ENCODE data around the gene ZNF766. TPM values are rescaled to one million over a fixed set of nuclear protein-coding genes. Genes with fewer than 3 reads are reported as not detected.

ZNF766 gene
- total RNA-seq = 8.4 and 10.9 TPM in 2 replicates
- 26.5 and 27.9 TPM in 2 replicates for polyA plus RNA-seq

DNA sequence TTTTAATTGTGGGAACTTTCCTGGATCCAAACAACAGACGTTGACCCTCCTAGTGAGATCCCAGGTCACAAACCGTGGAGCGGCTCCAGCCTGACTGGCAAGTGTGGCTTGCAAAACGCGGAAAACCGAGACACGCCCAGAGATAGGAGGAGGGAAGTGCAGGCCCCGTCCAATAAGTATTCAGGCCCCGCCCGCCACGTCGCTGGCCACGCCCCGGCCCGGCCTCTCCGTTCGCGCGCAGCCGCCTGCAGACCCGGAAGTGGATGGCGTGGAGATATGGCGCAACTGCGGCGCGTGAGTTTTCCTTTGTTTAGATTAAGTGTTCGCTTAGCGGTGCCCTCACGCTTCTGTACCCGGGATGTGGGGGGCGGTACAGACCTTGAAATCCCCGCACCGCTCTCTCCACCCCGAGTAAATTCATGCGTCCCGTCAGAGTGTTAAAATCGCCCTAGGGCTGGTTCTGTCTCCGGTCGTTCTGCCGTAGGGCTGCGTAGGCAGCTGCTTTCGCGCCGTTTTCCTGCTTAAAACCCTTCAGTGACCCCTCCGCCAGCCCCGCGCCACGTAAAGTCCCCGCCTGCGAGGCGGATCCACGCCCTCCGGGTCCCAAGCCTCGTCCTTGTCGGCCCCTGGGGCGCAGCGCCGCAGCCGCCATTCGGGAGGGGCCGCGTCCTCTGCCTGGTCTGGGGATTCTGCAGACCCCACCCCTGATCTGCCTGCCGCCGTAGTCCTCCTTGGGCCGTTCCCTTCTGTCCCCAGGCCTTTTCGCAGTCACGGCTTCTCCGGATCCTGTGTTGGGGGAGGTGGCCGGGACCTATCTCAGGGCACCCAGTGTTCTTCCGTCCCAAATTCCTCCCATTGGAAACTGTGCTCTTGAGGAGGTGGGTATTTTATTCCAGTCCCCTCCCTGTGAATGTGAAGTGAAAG is at the start of gene ZNF766:
TSS of gene ZNF766 (plus strand) at position 250 of the 924 bp plus-strand sequence. CDS start at position 277, 27 bp downstream.
- peak; percentile 96 to 97 for DNase-seq (ENCODE audit: low read depth in 1 of 2, low spot score in 1 of 2)
- peak within 1 kb of the TSS; percentile 97 for H3K27ac ChIP-seq
- peak within 1 kb of the TSS; percentile 95 for H3K4me3 ChIP-seq
- H3K9me3 ChIP-seq (ENCODE audit: low read depth) = no peaks in the 10 kb centered on the region
- TF ChIP-seq, protein P1, sequence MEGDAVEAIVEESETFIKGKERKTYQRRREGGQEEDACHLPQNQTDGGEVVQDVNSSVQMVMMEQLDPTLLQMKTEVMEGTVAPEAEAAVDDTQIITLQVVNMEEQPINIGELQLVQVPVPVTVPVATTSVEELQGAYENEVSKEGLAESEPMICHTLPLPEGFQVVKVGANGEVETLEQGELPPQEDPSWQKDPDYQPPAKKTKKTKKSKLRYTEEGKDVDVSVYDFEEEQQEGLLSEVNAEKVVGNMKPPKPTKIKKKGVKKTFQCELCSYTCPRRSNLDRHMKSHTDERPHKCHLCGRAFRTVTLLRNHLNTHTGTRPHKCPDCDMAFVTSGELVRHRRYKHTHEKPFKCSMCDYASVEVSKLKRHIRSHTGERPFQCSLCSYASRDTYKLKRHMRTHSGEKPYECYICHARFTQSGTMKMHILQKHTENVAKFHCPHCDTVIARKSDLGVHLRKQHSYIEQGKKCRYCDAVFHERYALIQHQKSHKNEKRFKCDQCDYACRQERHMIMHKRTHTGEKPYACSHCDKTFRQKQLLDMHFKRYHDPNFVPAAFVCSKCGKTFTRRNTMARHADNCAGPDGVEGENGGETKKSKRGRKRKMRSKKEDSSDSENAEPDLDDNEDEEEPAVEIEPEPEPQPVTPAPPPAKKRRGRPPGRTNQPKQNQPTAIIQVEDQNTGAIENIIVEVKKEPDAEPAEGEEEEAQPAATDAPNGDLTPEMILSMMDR (IDR thresholded peaks at IDR 0.05; ENCODE audit: low read depth, low read length) = no peak
- H3K36me3 ChIP-seq = no peaks in the 10 kb centered on the region
- H3K4me1 ChIP-seq (ENCODE audit: low read depth) = peaks cover 2% of the 10 kb centered on the region
- no peaks in the 10 kb centered on the region for H3K27me3 ChIP-seq

DNA sequence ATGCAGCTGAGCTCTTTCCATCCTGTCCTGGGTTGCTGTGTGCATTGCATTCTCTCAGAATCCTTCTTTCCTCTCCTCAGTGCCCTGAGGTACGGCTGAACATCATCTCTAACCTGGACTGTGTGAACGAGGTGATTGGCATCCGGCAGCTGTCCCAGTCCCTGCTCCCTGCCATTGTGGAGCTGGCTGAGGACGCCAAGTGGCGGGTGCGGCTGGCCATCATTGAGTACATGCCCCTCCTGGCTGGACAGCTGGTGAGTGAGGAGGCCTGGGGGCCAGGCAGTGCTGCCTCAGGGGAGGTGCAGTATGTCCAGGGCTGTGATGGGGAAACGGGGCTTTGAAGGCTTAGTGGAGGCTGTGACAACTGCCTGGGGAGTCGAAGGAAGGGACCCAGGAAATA is 49.8 kb upstream of the ZNF766 start:
- Histone ChIP-seq H3K27ac (no peak overlapping the region), H3K4me3 (no peak overlapping the region), H3K27me3 (no peaks in the 10 kb centered on the region), H3K4me1 (ENCODE audit: low read depth) (no peaks in the 10 kb centered on the region), H3K9me3 (ENCODE audit: low read depth) (no peaks in the 10 kb centered on the region), H3K36me3 (peaks cover 94% of the 10 kb centered on the region)
- TF ChIP-seq, protein P1 (IDR thresholded peaks at IDR 0.05; ENCODE audit: low read depth, low read length) = no peak
- no peak for DNase-seq (ENCODE audit: low read depth in 1 of 2, low spot score in 1 of 2)

DNA sequence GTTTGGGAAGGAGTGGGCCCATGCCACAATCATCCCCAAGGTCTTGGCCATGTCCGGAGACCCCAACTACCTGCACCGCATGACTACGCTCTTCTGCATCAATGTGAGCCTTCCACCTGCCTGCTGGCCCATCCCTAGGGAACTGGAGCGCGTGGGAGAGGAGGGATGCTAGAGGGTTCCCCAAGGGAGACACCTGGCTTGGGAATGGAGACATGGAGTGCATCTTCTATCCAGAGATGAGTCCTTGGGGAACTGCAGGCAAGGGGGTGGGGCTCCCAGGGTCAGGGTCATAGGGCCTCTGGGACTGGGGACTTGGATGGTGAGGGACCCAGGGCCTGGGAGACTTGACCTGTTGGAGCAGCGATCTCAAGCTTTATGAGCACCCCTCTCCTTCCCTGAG is 48.4 kb upstream of the ZNF766 start:
- Histone ChIP-seq H3K27me3 (no peaks in the 10 kb centered on the region), H3K36me3 (peaks cover 91% of the 10 kb centered on the region), H3K4me1 (ENCODE audit: low read depth) (no peaks in the 10 kb centered on the region), H3K27ac (no peak overlapping the region), H3K9me3 (ENCODE audit: low read depth) (no peaks in the 10 kb centered on the region), H3K4me3 (no peak overlapping the region)
- TF ChIP-seq, protein P1 (IDR thresholded peaks at IDR 0.05; ENCODE audit: low read depth, low read length) = no peak
- DNase-seq (ENCODE audit: low read depth in 1 of 2, low spot score in 1 of 2) = no peak

DNA sequence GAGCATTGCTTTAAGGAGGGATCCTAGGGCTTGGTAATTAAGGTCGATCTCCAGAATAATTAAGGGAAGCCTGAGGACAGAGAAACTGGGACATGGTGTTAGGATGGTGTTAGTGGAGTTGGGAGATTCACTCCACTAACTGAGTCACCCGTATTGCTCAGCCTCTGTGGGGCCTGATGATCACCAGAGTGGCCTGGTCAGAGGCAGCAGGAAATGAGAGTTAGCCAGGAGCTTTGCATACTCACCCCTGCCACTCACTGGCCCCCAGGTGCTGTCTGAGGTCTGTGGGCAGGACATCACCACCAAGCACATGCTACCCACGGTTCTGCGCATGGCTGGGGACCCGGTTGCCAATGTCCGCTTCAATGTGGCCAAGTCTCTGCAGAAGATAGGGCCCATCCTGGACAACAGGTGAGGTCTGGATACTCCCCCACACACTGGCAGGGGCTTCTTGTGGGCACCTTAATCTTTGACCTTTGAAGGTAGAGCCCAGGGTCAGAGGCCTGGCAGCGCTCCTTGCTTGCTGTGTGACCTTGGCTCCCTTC is 47.5 kb upstream of the ZNF766 start:
- peaks cover 91% of the 10 kb centered on the region for H3K36me3 ChIP-seq
- H3K27me3 ChIP-seq = no peaks in the 10 kb centered on the region
- no peak overlapping the region for H3K4me3 ChIP-seq
- H3K4me1 ChIP-seq (ENCODE audit: low read depth) = no peaks in the 10 kb centered on the region
- H3K9me3 ChIP-seq (ENCODE audit: low read depth) = no peaks in the 10 kb centered on the region
- TF ChIP-seq, protein P1 (IDR thresholded peaks at IDR 0.05; ENCODE audit: low read depth, low read length) = no peak
- DNase-seq (ENCODE audit: low read depth in 1 of 2, low spot score in 1 of 2) = no peak
- H3K27ac ChIP-seq = no peak overlapping the region

DNA sequence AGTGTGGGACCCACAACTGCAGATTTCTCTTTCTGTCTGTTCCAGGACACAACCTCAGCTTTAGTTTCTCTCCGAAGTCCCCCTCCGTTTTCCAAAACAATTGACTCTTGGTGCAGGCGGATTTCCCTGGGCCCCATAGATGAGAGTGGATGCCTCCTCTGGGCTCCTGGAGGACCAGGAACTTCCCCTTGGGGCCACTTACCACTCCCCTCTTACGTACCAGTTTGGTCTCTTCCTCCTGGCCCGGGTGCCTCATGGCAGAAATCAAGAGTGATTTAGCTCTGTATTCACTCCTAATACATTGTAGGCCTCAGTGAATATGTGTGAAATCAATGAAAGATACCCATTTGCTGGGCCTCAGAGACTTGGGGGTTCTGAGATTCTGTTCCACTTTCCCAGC is 45.2 kb upstream of the ZNF766 start:
- Histone ChIP-seq H3K9me3 (ENCODE audit: low read depth) (no peaks in the 10 kb centered on the region), H3K4me1 (ENCODE audit: low read depth) (no peaks in the 10 kb centered on the region), H3K36me3 (peaks cover 75% of the 10 kb centered on the region), H3K4me3 (no peak overlapping the region), H3K27ac (no peak overlapping the region), H3K27me3 (no peaks in the 10 kb centered on the region)
- no peak for DNase-seq (ENCODE audit: low read depth in 1 of 2, low spot score in 1 of 2)
- TF ChIP-seq, protein P1 (IDR thresholded peaks at IDR 0.05; ENCODE audit: low read depth, low read length) = no peak
